MCF 10A (cell line): ENCODE results near the gene SLC5A6. TPM values are rescaled to one million over a fixed set of nuclear protein-coding genes. Genes with fewer than 3 reads are reported as not detected.
A peak's percentile ranks its signal among the peaks of the same experiment; 100 is the strongest.

Experiments
- Bru-seq: library from RNA; stranded (reverse); fragments of 400-500 nt; gene quantifications from one replicate; lab custom pipeline; 2021; lab: Mats Ljungman, UMichigan
- BruChase-seq, 2 experiments: library from RNA; stranded (reverse); fragments of 400-500 nt; gene quantifications; one replicate each; lab custom pipeline; 2021; lab: Mats Ljungman, UMichigan
- BruUV-seq: library from RNA; stranded (reverse); fragments of 400-500 nt; replicated peaks from 2 replicates; lab custom pipeline; 2021; lab: Mats Ljungman, UMichigan
- CTCF ChIA-PET: fragments of 300-600 bp; sonication (Branson Sonifier 250); formaldehyde crosslinking; extraction: SDS; loops from one replicate; lab custom pipeline; 2021; ENCODE audit warnings: antibody characterized with exemption, inconsistent platforms; lab: Yijun Ruan, JAX
- POLR2A ChIA-PET: fragments of 300-600, 350-650 bp; sonication (Branson Sonifier 250); formaldehyde crosslinking; extraction: SDS; loops from one replicate; lab custom pipeline; 2020; ENCODE audit warnings: antibody characterized with exemption, inconsistent platforms; lab: Yijun Ruan, JAX
- DNase-seq: peaks from one replicate; pipeline ENCODE4 v3.0.0-alpha.2; 2018; ENCODE audit not compliant: unreplicated experiment
- H3K27ac Mint-ChIP-seq: one replicate; pipeline ENCODE4 v1.8.0; 2022; ENCODE audit warnings: mild to moderate bottlenecking, low read depth, mixed read lengths; ENCODE audit not compliant: unreplicated experiment
- H3K27me3 Mint-ChIP-seq: one replicate; pipeline ENCODE4 v1.8.0; 2022; ENCODE audit warnings: mixed read lengths; ENCODE audit not compliant: insufficient read depth, unreplicated experiment
- H3K36me3 Mint-ChIP-seq: one replicate; pipeline ENCODE4 v1.8.0; 2022; ENCODE audit warnings: mild to moderate bottlenecking, moderate library complexity, mixed read lengths; ENCODE audit not compliant: insufficient read depth, unreplicated experiment
- H3K4me1 Mint-ChIP-seq: one replicate; pipeline ENCODE4 v1.8.0; 2022; ENCODE audit warnings: mixed read lengths; ENCODE audit not compliant: insufficient read depth, unreplicated experiment
- H3K4me3 Mint-ChIP-seq: one replicate; pipeline ENCODE4 v1.8.0; 2022; ENCODE audit warnings: mild to moderate bottlenecking, moderate library complexity, mixed read lengths; ENCODE audit not compliant: unreplicated experiment
- H3K9me3 Mint-ChIP-seq: one replicate; pipeline ENCODE4 v1.8.0; 2022; ENCODE audit warnings: mixed read lengths; ENCODE audit not compliant: unreplicated experiment
- CTCF ChIP-seq: fragments of 200-600 bp; IDR thresholded peaks from one replicate; pipeline ENCODE4 v1.8.0; 2022; ENCODE audit warnings: antibody characterized with exemption, mild to moderate bottlenecking; ENCODE audit not compliant: unreplicated experiment
- intact Hi-C: fragments of 100-400 bp; cut with micrococcal nuclease; formaldehyde crosslinking; loops from 2 replicates; pipeline ENCODE4 v1.14.1; 2022
- long read RNA-seq: library from polyadenylated mRNA; stranded (forward); transcript quantifications from one replicate; pipeline ENCODE4 v2.0.0, GENCODE V29; 2022
- total RNA-seq: library from RNA; stranded (reverse); gene quantifications from 2 replicates; pipeline ENCODE4 v1.2.3, GENCODE V29; 2022

Gene SLC5A6
- total RNA-seq, result 25.9 and 26.9 TPM in 2 replicates
- Bru-seq, nascent RNA, result percentile 57 among the genes with signal in this experiment
- BruChase-seq, experiment 1, labeled RNA remaining after a 6-hour chase, result percentile 72 among the genes with signal in this experiment
- BruChase-seq, experiment 2, labeled RNA remaining after a 2-hour chase, result percentile 66 among the genes with signal in this experiment
- long read RNA-seq, transcript SLC5A6-201 (17 exons, 3,231 nt), result major isoform, 18 of 67 reads
- long read RNA-seq, partial matches to known transcripts, result 8 of 67 reads
- long read RNA-seq, other reads (novel, unspliced or antisense), result 41 of 67 reads

- H3K4me1 Mint-ChIP-seq, result peaks cover 20% of the 10 kb centered on the region
- H3K9me3 Mint-ChIP-seq, result no peaks in the 10 kb centered on the region
- CTCF ChIA-PET, result interaction anchor here (0.6 to 2.3 kb wide), 3 partner anchors 10 to 113 kb away, joined by 3 to 5 read pairs (median 5); no protein-coding TSS in a partner anchor
- H3K36me3 Mint-ChIP-seq, result peaks cover 44% of the 10 kb centered on the region
- H3K4me3 Mint-ChIP-seq, result peak within 1 kb of the TSS; percentile 86
- TF ChIP-seq CTCF, result no peak
- H3K27ac Mint-ChIP-seq, result peak within 1 kb of the TSS; percentile 99
- POLR2A ChIA-PET, result interaction anchor here (0.6 to 3.2 kb wide), 17 partner anchors 66 to 451 kb away, joined by 3 to 20 read pairs (median 4); partner anchors contain the start of genes AGBL5, GTF3C2, KHK and MPV17
- DNase-seq, result peak; percentile 87
- no peaks in the 10 kb centered on the region for H3K27me3 Mint-ChIP-seq
- intact Hi-C loops, result loop anchor here (10.0 kb wide), 1 partner anchor 73 kb away; the partner anchor contains the start of gene TRIM54
- no TSS peak for BruUV-seq
Observed at GRCh38 chr2:27211943-27212625, at the start of gene SLC5A6, which contains the start of gene ATRAID. Gene SLC5A6, minus strand, starts transcription at chr2:27212268. Its CDS starts 4,618 bp downstream, at chr2:27207650. Gene ATRAID, plus strand, starts transcription at chr2:27212041. Its CDS starts 328 bp downstream, at chr2:27212369.

- ChIA-PET POLR2A (no interaction called here), CTCF (interaction anchor here (0.7 kb wide), 1 partner anchor 423 kb away, joined by 3 read pairs; no protein-coding TSS in a partner anchor)
- DNase-seq, result no peak
- no peak for TF ChIP-seq CTCF
- Mint-ChIP-seq H3K9me3 (no peaks in the 10 kb centered on the region), H3K36me3 (no peaks in the 10 kb centered on the region), H3K27me3 (peaks cover 31% of the 10 kb centered on the region), H3K27ac (no peak overlapping the region), H3K4me1 (peaks cover 15% of the 10 kb centered on the region), H3K4me3 (peak overlapping the region; percentile 14)
- intact Hi-C loops, result no loop called here
- BruUV-seq, result no TSS peak
Observed at GRCh38 chr2:27261241-27261925, 49.3 kb upstream of the SLC5A6 start.

GRCh38 chr2:27258051-27258450 is 46.0 kb upstream of the SLC5A6 start:
- TF ChIP-seq CTCF, result no peak
- no peak overlapping the region for H3K4me3 Mint-ChIP-seq
- intact Hi-C loops, result no loop called here
- DNase-seq, result no peak
- H3K27me3 Mint-ChIP-seq, result peaks cover 31% of the 10 kb centered on the region
- no peak overlapping the region for H3K27ac Mint-ChIP-seq
- ChIA-PET CTCF (no interaction called here), POLR2A (no interaction called here)
- BruUV-seq, result no TSS peak
- H3K36me3 Mint-ChIP-seq, result no peaks in the 10 kb centered on the region
- H3K4me1 Mint-ChIP-seq, result peaks cover 21% of the 10 kb centered on the region
- no peaks in the 10 kb centered on the region for H3K9me3 Mint-ChIP-seq
